IMR-90 (cell line): Measurements from ENCODE around the gene NMUR1. TPM values are rescaled to one million over a fixed set of nuclear protein-coding genes. Genes with fewer than 3 reads are reported as not detected.

Experiments
- ATAC-seq: fragments of 200-7000 bp; cut with Tn5 transposase; 2 replicates; pipeline ENCODE4 v1.9.1; 2020; ENCODE audit warnings: low read depth, mild to moderate bottlenecking, moderate library complexity
- BruUV-seq: library from RNA; stranded (reverse); fragments of 400-500 nt; replicated peaks from 2 replicates; lab custom pipeline; 2021; lab: Mats Ljungman, UMichigan
- CTCF ChIA-PET: fragments of 300-600 bp; formaldehyde crosslinking; extraction: SDS; loops from one replicate; lab custom pipeline; 2021; ENCODE audit warnings: antibody characterized with exemption; lab: Yijun Ruan, JAX
- POLR2A ChIA-PET: fragments of 300-600 bp; sonication (Branson Sonifier 250); formaldehyde crosslinking; loops from one replicate; lab custom pipeline; 2022; ENCODE audit warnings: antibody characterized with exemption; ENCODE audit not compliant: unreplicated experiment; lab: Charles Lee
- DNase-seq: peaks from one replicate; pipeline ENCODE4 v3.0.0; 2013
- H2AFZ ChIP-seq: replicated peaks from 2 replicates; pipeline ENCODE3; 2013; ENCODE audit warnings: low read length, mild to moderate bottlenecking; ENCODE audit not compliant: poor library complexity
- H2AK5ac ChIP-seq: 2 replicates; pipeline ENCODE4 v1.6.1; 2013; ENCODE audit warnings: low read depth, low read length, inconsistent platforms
- H2AK9ac ChIP-seq: replicated peaks from 2 replicates; pipeline ENCODE3; 2013; ENCODE audit warnings: mild to moderate bottlenecking, low read depth, low read length, moderate library complexity; ENCODE audit not compliant: poor library complexity
- H2BK120ac ChIP-seq: 2 replicates; pipeline ENCODE4 v1.6.1; 2013; ENCODE audit warnings: low read depth, low read length, inconsistent platforms
- H2BK15ac ChIP-seq: 3 replicates; pipeline ENCODE4 v1.6.1; 2013; ENCODE audit warnings: low read depth, low read length, inconsistent platforms
- H2BK20ac ChIP-seq: 2 replicates; pipeline ENCODE4 v1.6.1; 2013; ENCODE audit warnings: low read depth, mild to moderate bottlenecking, inconsistent platforms, low read length, moderate library complexity
- H2BK5ac ChIP-seq: 2 replicates; pipeline ENCODE4 v1.6.1; 2013; ENCODE audit warnings: mild to moderate bottlenecking, low read depth, low read length, inconsistent platforms; ENCODE audit not compliant: poor library complexity, severe bottlenecking
- H3K14ac ChIP-seq: replicated peaks from 2 replicates; pipeline ENCODE4 v1.6.1; 2013; ENCODE audit warnings: low read depth, low read length, inconsistent platforms
- H3K18ac ChIP-seq: 2 replicates; pipeline ENCODE4 v1.6.1; 2013; ENCODE audit warnings: low read depth, low read length, control low read depth
- H3K23ac ChIP-seq: 2 replicates; pipeline ENCODE4 v1.6.1; 2013; ENCODE audit warnings: low read depth, low read length, inconsistent platforms
- H3K27ac ChIP-seq: 2 replicates; pipeline ENCODE4 v1.5.1; 2013; ENCODE audit warnings: mild to moderate bottlenecking, control low read depth, low read length; ENCODE audit not compliant: insufficient read depth
- H3K27me3 ChIP-seq: 2 replicates; pipeline ENCODE4 v1.6.1; 2013; ENCODE audit warnings: low read length; ENCODE audit not compliant: control insufficient read depth, insufficient read depth
- H3K36me3 ChIP-seq: 2 replicates; pipeline ENCODE4 v1.6.1; 2013; ENCODE audit warnings: low read length, mixed read lengths; ENCODE audit not compliant: control insufficient read depth, insufficient read depth
- H3K4ac ChIP-seq: 2 replicates; pipeline ENCODE4 v1.6.1; 2013; ENCODE audit warnings: low read depth, low read length, inconsistent platforms
- H3K4me1 ChIP-seq: 2 replicates; pipeline ENCODE4 v1.6.1; 2013; ENCODE audit warnings: low read length, mixed read lengths; ENCODE audit not compliant: control insufficient read depth, insufficient read depth
- H3K4me2 ChIP-seq: 2 replicates; pipeline ENCODE4 v1.6.1; 2013; ENCODE audit warnings: low read depth, mild to moderate bottlenecking, control low read depth, low read length, moderate library complexity
- H3K4me3 ChIP-seq: 2 replicates; pipeline ENCODE4 v1.5.1; 2013; ENCODE audit warnings: low read depth, mild to moderate bottlenecking, control low read depth, low read length, moderate library complexity; ENCODE audit not compliant: insufficient read depth
- H3K56ac ChIP-seq: 2 replicates; pipeline ENCODE4 v1.6.1; 2013; ENCODE audit warnings: low read length, inconsistent platforms; ENCODE audit not compliant: insufficient read depth; ENCODE audit errors: extremely low read depth
- H3K79me1 ChIP-seq, 2 experiments: 2 replicates each; pipeline ENCODE4 v1.6.1; 2013; ENCODE audit warnings: low read length in 2 of 2, inconsistent platforms in 1 of 2, low read depth in 1 of 2
- H3K9ac ChIP-seq: 2 replicates; pipeline ENCODE4 v1.6.1; 2013; ENCODE audit warnings: low read depth, low read length, control low read depth
- H3K9me1 ChIP-seq: 2 replicates; pipeline ENCODE4 v1.6.1; 2013; ENCODE audit warnings: low read length, inconsistent platforms; ENCODE audit not compliant: insufficient read depth
- H3K9me3 ChIP-seq: 2 replicates; pipeline ENCODE4 v1.6.1; 2013; ENCODE audit warnings: low read length; ENCODE audit not compliant: control insufficient read depth, insufficient read depth
- H4K20me1 ChIP-seq: 2 replicates; pipeline ENCODE4 v1.6.1; 2013; ENCODE audit warnings: low read length, inconsistent platforms; ENCODE audit not compliant: insufficient read depth
- H4K5ac ChIP-seq: 2 replicates; pipeline ENCODE4 v1.6.1; 2013; ENCODE audit warnings: mild to moderate bottlenecking, low read depth, low read length, control low read depth
- H4K8ac ChIP-seq, 2 experiments: 2 replicates each; pipeline ENCODE4 v1.6.1; 2013; ENCODE audit warnings: low read depth in 2 of 2, low read length in 2 of 2, control low read depth in 1 of 2, inconsistent platforms in 1 of 2
- H4K91ac ChIP-seq: 2 replicates; pipeline ENCODE4 v1.6.1; 2013; ENCODE audit warnings: low read depth, low read length, inconsistent platforms; ENCODE audit not compliant: insufficient read depth
- CEBPB ChIP-seq: IDR thresholded peaks from 2 replicates; pipeline ENCODE4 v1.6.1; 2012; ENCODE audit warnings: low read depth, low read length, improper control_type of control experiment
- CHD1 ChIP-seq: IDR thresholded peaks from 2 replicates; pipeline ENCODE4 v1.6.1; 2012; ENCODE audit warnings: low read depth, low read length, improper control_type of control experiment
- FOS ChIP-seq: fragments of 150-350 bp; IDR thresholded peaks from 2 replicates; pipeline ENCODE4 v1.6.1; 2016; ENCODE audit warnings: low read depth, low read length
- MAFK ChIP-seq: IDR thresholded peaks from 2 replicates; pipeline ENCODE4 v1.6.1; 2012; ENCODE audit warnings: low read depth, low read length, improper control_type of control experiment
- MAZ ChIP-seq: IDR thresholded peaks from 2 replicates; pipeline ENCODE4 v1.6.1; 2012; ENCODE audit warnings: low read depth, mild to moderate bottlenecking, low read length, improper control_type of control experiment, moderate library complexity, borderline replicate concordance
- NFE2L2 ChIP-seq: fragments of 150-350 bp; IDR thresholded peaks from 2 replicates; pipeline ENCODE4 v1.6.1; 2016; ENCODE audit warnings: low read depth, mild to moderate bottlenecking, low read length
- POLR2A ChIP-seq: IDR thresholded peaks from 2 replicates; pipeline ENCODE4 v1.6.1; 2012; ENCODE audit warnings: mild to moderate bottlenecking, low read depth, low read length
- RAD21 ChIP-seq: IDR thresholded peaks from 2 replicates; pipeline ENCODE4 v1.6.1; 2012; ENCODE audit warnings: low read length, improper control_type of control experiment
- RCOR1 ChIP-seq: IDR thresholded peaks from 2 replicates; pipeline ENCODE4 v1.6.1; 2012; ENCODE audit warnings: mild to moderate bottlenecking, low read length, improper control_type of control experiment; ENCODE audit not compliant: insufficient replicate concordance
- SMC3 ChIP-seq: fragments of 150-350 bp; IDR thresholded peaks from 2 replicates; pipeline ENCODE4 v1.6.1; 2016; ENCODE audit warnings: low read depth, mild to moderate bottlenecking, antibody characterized with exemption, low read length, moderate library complexity
- WGBS, 2 experiments: methylation state at CpG; one replicate each; pipeline versions ENCODE4 v1.1.5 to v1.1.7; 2013; ENCODE audit warnings: missing lambda C conversion rate in 2 of 2; ENCODE audit not compliant: insufficient read length in 1 of 2; ENCODE audit errors: extremely low coverage in 2 of 2; 5-methylcytosine and 5-hydroxymethylcytosine counted together
- dilution Hi-C: fragments of 300-500 bp; cut with HindIII; formaldehyde crosslinking; loops from one replicate; pipeline ENCODE4 v1.14.3; 2018; ENCODE audit warnings: low sequenced_read_pairs; ENCODE audit not compliant: unreplicated experiment
- in situ Hi-C: fragments of 300-500 bp; cut with MboI; formaldehyde crosslinking; loops from 3 replicates; pipeline ENCODE4 v1.14.3; 2019; ENCODE audit warnings: low sequenced_read_pairs, inconsistent platforms, mixed read lengths
- intact Hi-C: fragments of 100-400 bp; cut with micrococcal nuclease; formaldehyde crosslinking; loops from 2 replicates; pipeline ENCODE4 v1.10.0; 2022
- polyA plus RNA-seq, 3 experiments: library from polyadenylated mRNA; depleted of rRNA; stranded (reverse); fragments of >200 nt; gene quantifications; 2 replicates each; pipeline ENCODE4 v1.2.3, GENCODE V29; 2012; ENCODE audit warnings: low replicate concordance in 1 of 3
- total RNA-seq: library from RNA; depleted of rRNA; stranded (reverse); fragments of >200 nt; gene quantifications from 2 replicates; pipeline ENCODE4 v1.2.3, GENCODE V29; 2012
- TF ChIP-seq, protein P1 (sequence below): conservative IDR thresholded peaks from 2 replicates; pipeline ENCODE4 v1.5.1; 2012; ENCODE audit warnings: mild to moderate bottlenecking, low read depth, low read length, improper control_type of control experiment
- TF ChIP-seq, protein P2 (sequence below): fragments of 150-350 bp; IDR thresholded peaks from 2 replicates; pipeline ENCODE4 v1.6.1; 2016; ENCODE audit warnings: low read depth, mild to moderate bottlenecking, low read length, moderate library complexity, borderline replicate concordance
- TF ChIP-seq, protein P3 (sequence below): fragments of 150-350 bp; IDR thresholded peaks from 2 replicates; pipeline ENCODE4 v1.6.1; 2017; ENCODE audit warnings: mild to moderate bottlenecking, antibody characterized with exemption, low read length, low read depth

The NMUR1 gene
- total and polyA plus RNA-seq, 2 of the 4 experiments (the other 2 are of a cell fraction) = not detected

DNA sequence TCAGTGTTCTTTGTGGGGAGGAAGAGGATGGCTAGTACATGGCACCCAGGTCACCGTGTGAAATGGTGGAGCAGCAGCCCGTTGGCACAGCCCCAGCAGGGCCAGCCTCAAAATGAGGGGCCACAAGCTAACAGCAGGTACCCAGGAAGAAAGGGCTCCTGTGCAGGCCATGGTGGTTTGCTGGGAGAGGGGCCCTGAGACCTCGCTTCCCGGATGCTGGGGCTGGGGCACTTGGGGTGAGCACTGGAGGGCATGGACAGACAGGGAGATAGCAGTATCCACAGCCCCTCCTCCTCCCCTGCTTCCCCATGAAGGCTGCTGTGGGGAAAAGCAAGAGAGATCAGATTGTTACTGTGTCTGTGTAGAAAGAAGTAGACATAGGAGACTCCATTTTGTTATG, 46.2 kb upstream of the NMUR1 start:
- Histone ChIP-seq H3K4me3 (no peak overlapping the region), H4K5ac (no peak overlapping the region), H4K91ac (no peak overlapping the region), H2AK5ac (no peak overlapping the region), H3K18ac (no peak overlapping the region), H3K14ac (no peak overlapping the region), H3K9ac (no peak overlapping the region), H4K8ac (no peak overlapping the region), H3K36me3 (no peaks in the 10 kb centered on the region), H2AK9ac (no peak overlapping the region), H3K27me3 (peaks cover 19% of the 10 kb centered on the region), H3K27ac (no peak overlapping the region), H2BK120ac (no peak overlapping the region), H3K4me1 (no peaks in the 10 kb centered on the region), H3K9me1 (no peaks in the 10 kb centered on the region), H4K20me1 (no peaks in the 10 kb centered on the region), H2BK5ac (no peak overlapping the region), H3K9me3 (no peaks in the 10 kb centered on the region; the same call in 1 of the 2 replicates), H2AFZ (no peak overlapping the region), H2BK20ac (no peak overlapping the region), H2BK15ac (no peak overlapping the region), H3K23ac (no peak overlapping the region), H3K79me1 (no peaks in the 10 kb centered on the region), H3K4ac (no peak overlapping the region), H3K56ac (no peak overlapping the region), H3K4me2 (no peak overlapping the region)
- TF ChIP-seq SMC3 = no peak
- no peak for TF ChIP-seq RAD21
- no peak for TF ChIP-seq FOS
- TF ChIP-seq MAZ = no peak
- no peak for TF ChIP-seq CEBPB
- TF ChIP-seq RCOR1 = no peak
- TF ChIP-seq, protein P1, sequence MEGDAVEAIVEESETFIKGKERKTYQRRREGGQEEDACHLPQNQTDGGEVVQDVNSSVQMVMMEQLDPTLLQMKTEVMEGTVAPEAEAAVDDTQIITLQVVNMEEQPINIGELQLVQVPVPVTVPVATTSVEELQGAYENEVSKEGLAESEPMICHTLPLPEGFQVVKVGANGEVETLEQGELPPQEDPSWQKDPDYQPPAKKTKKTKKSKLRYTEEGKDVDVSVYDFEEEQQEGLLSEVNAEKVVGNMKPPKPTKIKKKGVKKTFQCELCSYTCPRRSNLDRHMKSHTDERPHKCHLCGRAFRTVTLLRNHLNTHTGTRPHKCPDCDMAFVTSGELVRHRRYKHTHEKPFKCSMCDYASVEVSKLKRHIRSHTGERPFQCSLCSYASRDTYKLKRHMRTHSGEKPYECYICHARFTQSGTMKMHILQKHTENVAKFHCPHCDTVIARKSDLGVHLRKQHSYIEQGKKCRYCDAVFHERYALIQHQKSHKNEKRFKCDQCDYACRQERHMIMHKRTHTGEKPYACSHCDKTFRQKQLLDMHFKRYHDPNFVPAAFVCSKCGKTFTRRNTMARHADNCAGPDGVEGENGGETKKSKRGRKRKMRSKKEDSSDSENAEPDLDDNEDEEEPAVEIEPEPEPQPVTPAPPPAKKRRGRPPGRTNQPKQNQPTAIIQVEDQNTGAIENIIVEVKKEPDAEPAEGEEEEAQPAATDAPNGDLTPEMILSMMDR = no peak
- TF ChIP-seq, protein P2, sequence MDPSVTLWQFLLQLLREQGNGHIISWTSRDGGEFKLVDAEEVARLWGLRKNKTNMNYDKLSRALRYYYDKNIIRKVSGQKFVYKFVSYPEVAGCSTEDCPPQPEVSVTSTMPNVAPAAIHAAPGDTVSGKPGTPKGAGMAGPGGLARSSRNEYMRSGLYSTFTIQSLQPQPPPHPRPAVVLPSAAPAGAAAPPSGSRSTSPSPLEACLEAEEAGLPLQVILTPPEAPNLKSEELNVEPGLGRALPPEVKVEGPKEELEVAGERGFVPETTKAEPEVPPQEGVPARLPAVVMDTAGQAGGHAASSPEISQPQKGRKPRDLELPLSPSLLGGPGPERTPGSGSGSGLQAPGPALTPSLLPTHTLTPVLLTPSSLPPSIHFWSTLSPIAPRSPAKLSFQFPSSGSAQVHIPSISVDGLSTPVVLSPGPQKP = no peak
- TF ChIP-seq POLR2A = no peak
- TF ChIP-seq NFE2L2 = no peak
- TF ChIP-seq, protein P3, sequence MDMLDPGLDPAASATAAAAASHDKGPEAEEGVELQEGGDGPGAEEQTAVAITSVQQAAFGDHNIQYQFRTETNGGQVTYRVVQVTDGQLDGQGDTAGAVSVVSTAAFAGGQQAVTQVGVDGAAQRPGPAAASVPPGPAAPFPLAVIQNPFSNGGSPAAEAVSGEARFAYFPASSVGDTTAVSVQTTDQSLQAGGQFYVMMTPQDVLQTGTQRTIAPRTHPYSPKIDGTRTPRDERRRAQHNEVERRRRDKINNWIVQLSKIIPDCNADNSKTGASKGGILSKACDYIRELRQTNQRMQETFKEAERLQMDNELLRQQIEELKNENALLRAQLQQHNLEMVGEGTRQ = no peak
- no peak for TF ChIP-seq MAFK
- no peak for TF ChIP-seq CHD1
- in situ Hi-C loops = no loop called here
- ChIA-PET CTCF (no interaction called here), POLR2A (no interaction called here)
- DNase-seq (no peak), ATAC-seq (no peak)
- no TSS peak for BruUV-seq
- WGBS, 2 experiments = no CpG with 5 or more reads among the region's 4 CpGs
- intact Hi-C loops = no loop called here
- dilution Hi-C loops = no loop called here
